Femur (tissue), 1 donor: ENCODE data around the gene IGF1R.
A peak's percentile ranks its signal among the peaks of the same experiment; 100 is the strongest.

Experiments
- DNase-seq: peaks from one replicate; pipeline ENCODE4 v3.0.0-alpha.2; 2017

Gene IGF1R

GRCh38 chr15:98712845-98713584 lies 64.7 kb downstream of the IGF1R start:
- no peak for DNase-seq

GRCh38 chr15:98713585-98714001 lies 65.3 kb downstream of the IGF1R start:
- DNase-seq = no peak

GRCh38 chr15:98714922-98715321 lies 66.6 kb downstream of the IGF1R start:
- DNase-seq = no peak

- no peak for DNase-seq
These were observed 67.1 kb downstream of the IGF1R start for GRCh38 chr15:98715401-98715800.

- DNase-seq = peak; percentile 36
These were observed 67.6 kb downstream of the IGF1R start for GRCh38 chr15:98715890-98716443.

DNA sequence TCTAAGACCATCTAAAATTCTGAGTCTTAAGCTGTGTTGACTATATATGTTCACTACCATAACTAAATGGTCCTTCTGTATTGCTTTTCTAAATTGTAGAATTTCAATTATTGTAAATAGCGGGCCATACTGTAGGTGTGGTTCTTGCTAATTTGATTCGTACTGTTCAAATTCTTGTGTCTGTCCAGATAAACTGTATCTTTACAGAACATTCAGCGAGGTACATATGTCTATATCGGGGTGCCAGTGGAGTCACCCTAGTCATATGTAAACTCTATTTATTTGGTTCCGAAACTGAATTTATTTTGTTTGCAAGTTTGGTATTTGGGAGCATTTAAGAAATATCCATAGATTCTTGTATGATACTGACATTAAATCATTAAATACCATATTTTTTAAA lies 69.0 kb downstream of the IGF1R start:
- no peak for DNase-seq

GRCh38 chr15:98717942-98718341 lies 69.6 kb downstream of the IGF1R start:
- no peak for DNase-seq

- DNase-seq = peak; percentile 37
These were observed 70.2 kb downstream of the IGF1R start for GRCh38 chr15:98718426-98719136.

DNA sequence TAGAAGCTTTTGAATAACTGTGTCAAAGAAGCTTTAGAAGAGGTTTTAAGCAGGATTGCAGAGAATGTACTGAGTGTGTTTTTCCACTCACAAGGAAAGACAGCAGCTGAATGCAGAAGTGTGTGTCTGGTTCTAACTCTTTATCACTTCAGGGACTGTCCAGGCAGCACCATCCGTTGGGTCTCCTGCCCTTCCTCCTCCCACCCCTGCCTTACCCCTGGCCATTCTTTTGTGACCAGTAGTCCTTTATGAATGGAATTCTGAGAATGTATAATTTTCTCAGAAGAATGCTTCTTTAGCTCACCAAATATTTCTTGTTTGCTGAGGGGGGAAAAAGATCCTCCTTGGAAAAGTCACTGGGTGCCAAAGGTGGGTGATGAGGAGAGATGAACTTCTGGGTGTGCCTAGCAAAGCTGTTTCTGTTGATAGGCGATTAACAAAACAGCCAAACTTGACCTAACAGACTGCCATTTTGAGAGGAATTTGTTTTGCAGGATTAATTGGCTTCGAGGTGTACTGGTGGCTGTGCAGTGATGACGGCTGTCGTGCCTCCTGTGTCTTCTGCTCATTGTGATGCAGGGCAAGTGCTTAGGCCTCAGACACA lies 70.9 kb downstream of the IGF1R start:
- no peak for DNase-seq

DNA sequence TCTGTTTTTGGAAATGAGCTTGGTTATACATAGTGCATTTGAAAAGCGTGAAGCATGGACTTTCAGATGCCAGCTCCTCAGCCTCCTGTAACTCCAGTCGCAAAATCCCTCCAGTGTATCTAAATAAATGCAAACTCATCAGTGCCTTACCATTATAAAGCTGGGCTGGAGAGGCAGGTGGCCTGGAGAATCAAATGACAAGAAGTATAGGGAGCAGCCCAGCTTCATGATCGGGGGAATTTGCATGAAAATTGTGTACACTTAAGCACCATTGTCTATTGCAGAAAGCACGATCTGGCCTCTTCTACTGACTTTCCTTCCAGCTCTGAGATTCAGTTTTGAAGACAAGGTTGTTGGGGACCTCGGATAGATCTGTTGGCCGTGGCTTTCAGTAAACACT lies 71.7 kb downstream of the IGF1R start:
- DNase-seq = no peak

GRCh38 chr15:98720577-98721565 lies 72.5 kb downstream of the IGF1R start:
- DNase-seq = no peak

- DNase-seq = no peak
These were observed 73.9 kb downstream of the IGF1R start for GRCh38 chr15:98722209-98722608.

DNA sequence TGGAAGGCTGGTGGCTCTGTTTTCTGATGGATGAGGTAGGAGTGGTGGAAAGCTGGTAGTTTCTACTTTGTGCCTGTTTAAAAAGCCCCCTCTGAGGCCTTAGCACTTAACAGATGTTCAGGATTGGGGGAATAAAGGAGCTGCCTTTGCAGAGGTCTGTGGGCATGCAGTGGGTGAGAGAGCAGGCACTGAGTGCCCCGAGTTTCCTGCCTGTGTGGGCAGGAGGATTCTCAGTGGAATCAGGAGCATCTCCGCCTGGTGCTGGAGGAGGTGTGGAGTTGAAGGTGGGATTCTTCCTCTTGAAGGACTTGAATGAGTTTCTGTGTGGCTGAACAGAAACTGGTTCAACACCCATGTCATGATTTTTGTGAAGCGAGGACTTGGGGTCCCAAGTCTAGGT lies 74.3 kb downstream of the IGF1R start:
- DNase-seq = no peak

DNA sequence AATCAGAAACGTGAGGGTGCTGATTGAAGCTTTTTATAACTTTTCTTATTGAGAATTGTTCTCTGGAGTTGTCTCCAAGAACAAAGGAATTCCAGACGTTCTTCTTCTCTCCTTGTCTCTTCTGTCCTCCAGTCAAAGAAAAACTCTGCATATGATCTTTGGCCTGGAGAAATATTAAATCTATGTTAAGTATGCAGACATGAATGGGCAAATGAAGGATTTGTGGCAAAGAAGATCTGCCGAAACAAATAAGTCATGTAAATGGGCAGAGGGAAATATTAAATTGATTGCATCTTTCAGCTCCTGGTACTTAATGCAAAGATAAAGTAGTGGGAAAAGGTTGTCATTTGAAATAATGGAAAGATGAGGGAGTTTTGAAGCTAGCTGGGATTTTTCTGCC lies 74.9 kb downstream of the IGF1R start:
- DNase-seq = no peak

GRCh38 chr15:98724048-98724447 lies 75.7 kb downstream of the IGF1R start:
- no peak for DNase-seq

GRCh38 chr15:98724494-98724893 lies 76.2 kb downstream of the IGF1R start:
- DNase-seq = no peak

GRCh38 chr15:98725874-98726273 lies 77.5 kb downstream of the IGF1R start:
- no peak for DNase-seq

GRCh38 chr15:98727115-98728040 lies 79.0 kb downstream of the IGF1R start:
- DNase-seq = peak; percentile 86

GRCh38 chr15:98728082-98728810 lies 79.9 kb downstream of the IGF1R start:
- no peak for DNase-seq

DNA sequence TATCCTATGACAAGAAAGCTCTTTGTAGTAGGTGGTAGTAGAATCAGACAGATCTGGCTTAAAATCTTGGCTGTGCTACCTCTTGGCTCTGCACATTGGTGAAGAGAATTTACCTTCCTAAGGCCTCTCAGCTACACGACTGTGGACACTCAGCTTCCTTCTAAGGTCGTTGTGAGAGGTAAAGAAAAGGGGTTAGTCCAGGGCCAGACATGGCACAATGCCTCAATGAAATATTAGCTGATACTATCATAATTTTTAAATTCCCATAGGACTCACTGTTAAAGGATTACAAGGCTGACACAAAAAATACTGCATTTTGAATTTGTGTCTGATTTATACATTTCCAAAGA lies 80.4 kb downstream of the IGF1R start:
- DNase-seq = no peak
